ENCODE data around the gene VAC14. TPM values are rescaled to one million over a fixed set of nuclear protein-coding genes. Genes with fewer than 3 reads are reported as not detected.

VAC14 gene
- total and polyA plus RNA-seq, 2 experiments from 2014 or later = 27.1 to 32.4 TPM

GRCh38 chr16:70777496-70777895 lies 23.5 kb downstream of the VAC14 start:
- H3K4me1 ChIP-seq (ENCODE audit: insufficient read depth) = peaks cover 16% of the 10 kb centered on the region
- peaks cover 11% of the 10 kb centered on the region; the same call in 1 of the 2 replicates for H3K36me3 ChIP-seq (ENCODE audit: low read depth)
- DNase-seq = no peak
- no peak overlapping the region for H3K4me3 ChIP-seq
- H2AFZ ChIP-seq = no peak overlapping the region
- no peaks in the 10 kb centered on the region for H3K79me2 ChIP-seq (ENCODE audit: insufficient read depth)
- in situ Hi-C loops (cut with MboI) = loop anchor here (10.0 kb wide), 1 partner anchor 233 kb away; no protein-coding TSS in a partner anchor
- H3K27me3 ChIP-seq (replicated peaks; ENCODE audit: insufficient read depth) = no peaks in the 10 kb centered on the region
- H3K9me2 ChIP-seq (ENCODE audit: insufficient read depth) = no peaks in the 10 kb centered on the region
- WGBS, 2 experiments (ENCODE audit: low coverage in 1 of 2, low lambda C conversion rate in 2 of 2, missing lambda C conversion rate in 2 of 2) = 95 to 98% methylated on average over 9 of the region's 9 CpGs
- TF ChIP-seq EZH2phosphoT487 (IDR thresholded peaks at IDR 0.05; ENCODE audit: insufficient read depth, low read depth) (no peak), EZH2 (IDR thresholded peaks at IDR 0.05; ENCODE audit: insufficient read depth, poor library complexity, severe bottlenecking) (no peak)
- no peak overlapping the region for H3K27ac ChIP-seq
- H3K9ac ChIP-seq = no peak overlapping the region
- peaks cover 40% of the 10 kb centered on the region for H3F3A ChIP-seq (ENCODE audit: insufficient read depth)
- no peak overlapping the region for H3K4me2 ChIP-seq (ENCODE audit: unreplicated experiment)
- H3K9me3 ChIP-seq (ENCODE audit: low read depth) = no peaks in the 10 kb centered on the region
- no peaks in the 10 kb centered on the region for H4K20me1 ChIP-seq (ENCODE audit: insufficient read depth)

GRCh38 chr16:70775399-70775798 lies 25.6 kb downstream of the VAC14 start:
- peaks cover 21% of the 10 kb centered on the region for H3K4me1 ChIP-seq (ENCODE audit: insufficient read depth)
- in situ Hi-C loops (cut with MboI) = loop anchor here (10.0 kb wide), 1 partner anchor 231 kb away; no protein-coding TSS in a partner anchor
- peaks cover 44% of the 10 kb centered on the region for H3F3A ChIP-seq (ENCODE audit: insufficient read depth)
- H4K20me1 ChIP-seq (ENCODE audit: insufficient read depth) = no peaks in the 10 kb centered on the region
- 81 to 86% methylated on average over 4 of the region's 4 CpGs for WGBS, 2 experiments (ENCODE audit: low coverage in 1 of 2, low lambda C conversion rate in 2 of 2, missing lambda C conversion rate in 2 of 2)
- H2AFZ ChIP-seq = no peak overlapping the region
- TF ChIP-seq EZH2 (IDR thresholded peaks at IDR 0.05; ENCODE audit: insufficient read depth, poor library complexity, severe bottlenecking) (no peak), EZH2phosphoT487 (IDR thresholded peaks at IDR 0.05; ENCODE audit: insufficient read depth, low read depth) (no peak)
- no peaks in the 10 kb centered on the region for H3K27me3 ChIP-seq (replicated peaks; ENCODE audit: insufficient read depth)
- no peaks in the 10 kb centered on the region for H3K9me2 ChIP-seq (ENCODE audit: insufficient read depth)
- no peaks in the 10 kb centered on the region for H3K79me2 ChIP-seq (ENCODE audit: insufficient read depth)
- H3K4me3 ChIP-seq = no peak overlapping the region
- no peak overlapping the region for H3K27ac ChIP-seq
- no peak overlapping the region for H3K4me2 ChIP-seq (ENCODE audit: unreplicated experiment)
- H3K9ac ChIP-seq = no peak overlapping the region
- H3K36me3 ChIP-seq (ENCODE audit: low read depth) = 0 out of 2 replicates have a peak, but pooled peaks cover 4% of the 10 kb centered on the region
- no peak for DNase-seq
- no peaks in the 10 kb centered on the region for H3K9me3 ChIP-seq (ENCODE audit: low read depth)

DNA sequence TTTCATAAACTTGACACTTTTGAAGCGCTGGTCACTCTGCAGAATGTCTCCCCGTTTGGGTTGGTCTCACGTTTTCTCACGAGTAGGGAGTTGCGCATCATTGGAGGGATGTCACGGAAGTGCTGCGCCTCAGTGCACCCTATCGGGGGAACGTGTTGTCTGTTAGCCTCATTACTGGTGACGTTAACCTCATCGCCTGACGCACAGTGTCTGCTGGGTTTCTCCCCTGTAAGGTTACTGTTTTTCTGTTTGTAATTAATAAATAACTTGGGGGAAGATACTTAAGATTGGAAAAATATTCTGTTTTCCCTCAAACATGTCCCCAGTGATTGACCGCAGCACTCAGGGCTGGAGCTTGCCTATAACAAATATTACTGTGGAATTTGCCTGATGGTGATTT lies 26.7 kb downstream of the VAC14 start:
- H3K4me1 ChIP-seq (ENCODE audit: insufficient read depth) = peaks cover 17% of the 10 kb centered on the region
- DNase-seq = no peak
- peaks cover 33% of the 10 kb centered on the region for H3F3A ChIP-seq (ENCODE audit: insufficient read depth)
- no peak overlapping the region for H3K9ac ChIP-seq
- no peaks in the 10 kb centered on the region for H3K27me3 ChIP-seq (replicated peaks; ENCODE audit: insufficient read depth)
- in situ Hi-C loops (cut with MboI) = loop anchor here (10.0 to 25.0 kb wide), 2 partner anchors 229 to 387 kb away; no protein-coding TSS in a partner anchor
- no peak overlapping the region for H3K4me3 ChIP-seq
- H3K27ac ChIP-seq = no peak overlapping the region
- H3K36me3 ChIP-seq (ENCODE audit: low read depth) = no peaks in the 10 kb centered on the region
- H2AFZ ChIP-seq = no peak overlapping the region
- no peak overlapping the region for H3K4me2 ChIP-seq (ENCODE audit: unreplicated experiment)
- H4K20me1 ChIP-seq (ENCODE audit: insufficient read depth) = no peaks in the 10 kb centered on the region
- no peaks in the 10 kb centered on the region for H3K79me2 ChIP-seq (ENCODE audit: insufficient read depth)
- H3K9me3 ChIP-seq (ENCODE audit: low read depth) = no peaks in the 10 kb centered on the region
- no peak for TF ChIP-seq EZH2phosphoT487 (IDR thresholded peaks at IDR 0.05; ENCODE audit: insufficient read depth, low read depth)
- no peaks in the 10 kb centered on the region for H3K9me2 ChIP-seq (ENCODE audit: insufficient read depth)
- 88 to 90% methylated on average over 13 of the region's 13 CpGs for WGBS, 2 experiments (ENCODE audit: low coverage in 1 of 2, low lambda C conversion rate in 2 of 2, missing lambda C conversion rate in 2 of 2)

DNA sequence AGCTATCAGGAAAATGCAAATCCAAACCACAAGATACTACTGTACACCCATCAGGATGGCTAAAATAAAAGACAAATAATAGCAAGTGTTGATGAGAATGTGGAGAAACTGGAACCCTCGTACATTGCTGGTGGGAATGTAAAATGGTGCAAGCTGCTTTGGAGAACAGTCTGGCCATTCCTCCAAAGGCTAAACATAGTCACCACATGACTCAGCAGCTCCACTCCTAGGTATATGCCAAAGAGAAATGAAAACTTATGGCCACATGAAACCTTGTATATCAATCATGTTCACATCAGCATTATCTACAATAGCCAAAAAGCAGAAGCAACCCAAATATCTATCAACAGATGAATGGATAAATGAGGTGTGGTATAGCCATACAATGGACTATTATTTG lies 28.5 kb downstream of the VAC14 start:
- 50 to 52% methylated on average over 1 of the region's 1 CpG for WGBS, 2 experiments (ENCODE audit: low coverage in 1 of 2, low lambda C conversion rate in 2 of 2, missing lambda C conversion rate in 2 of 2)
- Histone ChIP-seq H3K9me3 (ENCODE audit: low read depth) (no peaks in the 10 kb centered on the region), H3F3A (ENCODE audit: insufficient read depth) (peaks cover 24% of the 10 kb centered on the region), H3K4me1 (ENCODE audit: insufficient read depth) (peaks cover 20% of the 10 kb centered on the region), H3K9me2 (ENCODE audit: insufficient read depth) (no peaks in the 10 kb centered on the region), H3K27me3 (replicated peaks; ENCODE audit: insufficient read depth) (no peaks in the 10 kb centered on the region), H3K36me3 (ENCODE audit: low read depth) (no peaks in the 10 kb centered on the region), H3K4me2 (ENCODE audit: unreplicated experiment) (no peak overlapping the region), H3K9ac (no peak overlapping the region), H4K20me1 (ENCODE audit: insufficient read depth) (no peaks in the 10 kb centered on the region), H3K27ac (no peak overlapping the region), H3K4me3 (no peak overlapping the region), H2AFZ (no peak overlapping the region), H3K79me2 (ENCODE audit: insufficient read depth) (no peaks in the 10 kb centered on the region)
- DNase-seq = peak; percentile 53
- in situ Hi-C loops (cut with MboI) = loop anchor here (10.0 to 25.0 kb wide), 2 partner anchors 228 to 385 kb away; no protein-coding TSS in a partner anchor
- TF ChIP-seq EZH2 (IDR thresholded peaks at IDR 0.05; ENCODE audit: insufficient read depth, poor library complexity, severe bottlenecking) (no peak), EZH2phosphoT487 (IDR thresholded peaks at IDR 0.05; ENCODE audit: insufficient read depth, low read depth) (no peak)

Data from GM23248 (cell line).